Body of pancreas (tissue), 4 donors: ENCODE data around the gene FHL2.

ENCODE experiments used
- POLR2A ChIP-seq, 3 donors: fragments of 450-650 bp; IDR thresholded peaks; one replicate each; pipeline ENCODE4 v1.6.1; 2016; ENCODE audit warnings: antibody characterized with exemption in 3 of 3, mild to moderate bottlenecking in 2 of 3
- TF ChIP-seq, protein P1 (sequence below), 7 experiments: fragments of 450-650 bp in 4 of 7; fragments of 200-600 bp in 3 of 7; sonication (generic) in 3 of 7; IDR thresholded peaks; one replicate each; pipeline ENCODE4 v1.5.1; 2016 to 2019; ENCODE audit warnings: antibody characterized with exemption in 7 of 7

DNA sequence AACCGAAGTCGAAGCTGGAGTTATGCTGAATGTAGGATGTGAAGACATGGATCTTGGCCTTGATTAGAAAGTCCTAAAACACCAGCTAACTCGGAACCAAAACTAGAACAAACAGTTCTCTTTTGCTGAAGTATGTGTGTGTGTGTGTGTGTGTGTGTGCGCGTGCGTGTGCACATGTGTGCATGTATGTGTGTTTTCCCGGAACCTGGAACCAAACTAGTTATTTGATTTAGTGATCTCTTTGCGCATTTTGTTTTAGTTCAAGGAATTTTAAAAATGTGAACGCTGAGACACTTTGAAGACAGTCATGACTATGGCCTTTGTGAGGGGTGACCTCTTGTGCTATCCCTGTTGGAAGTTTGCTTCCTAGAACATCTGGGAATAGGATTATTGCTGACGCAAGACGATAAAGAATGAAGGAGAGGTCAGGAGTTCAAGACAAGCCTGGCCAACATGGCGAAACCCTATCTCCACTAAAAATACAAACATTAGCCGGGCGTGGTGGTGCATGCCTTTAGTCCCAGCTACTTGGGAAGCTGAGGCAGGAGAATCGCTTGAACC, 23.8 kb downstream of the FHL2 start:
- TF ChIP-seq, protein P1, sequence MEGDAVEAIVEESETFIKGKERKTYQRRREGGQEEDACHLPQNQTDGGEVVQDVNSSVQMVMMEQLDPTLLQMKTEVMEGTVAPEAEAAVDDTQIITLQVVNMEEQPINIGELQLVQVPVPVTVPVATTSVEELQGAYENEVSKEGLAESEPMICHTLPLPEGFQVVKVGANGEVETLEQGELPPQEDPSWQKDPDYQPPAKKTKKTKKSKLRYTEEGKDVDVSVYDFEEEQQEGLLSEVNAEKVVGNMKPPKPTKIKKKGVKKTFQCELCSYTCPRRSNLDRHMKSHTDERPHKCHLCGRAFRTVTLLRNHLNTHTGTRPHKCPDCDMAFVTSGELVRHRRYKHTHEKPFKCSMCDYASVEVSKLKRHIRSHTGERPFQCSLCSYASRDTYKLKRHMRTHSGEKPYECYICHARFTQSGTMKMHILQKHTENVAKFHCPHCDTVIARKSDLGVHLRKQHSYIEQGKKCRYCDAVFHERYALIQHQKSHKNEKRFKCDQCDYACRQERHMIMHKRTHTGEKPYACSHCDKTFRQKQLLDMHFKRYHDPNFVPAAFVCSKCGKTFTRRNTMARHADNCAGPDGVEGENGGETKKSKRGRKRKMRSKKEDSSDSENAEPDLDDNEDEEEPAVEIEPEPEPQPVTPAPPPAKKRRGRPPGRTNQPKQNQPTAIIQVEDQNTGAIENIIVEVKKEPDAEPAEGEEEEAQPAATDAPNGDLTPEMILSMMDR (IDR thresholded peaks at IDR 0.05), result no peak
- TF ChIP-seq POLR2A (IDR thresholded peaks at IDR 0.05), result no peak
